HepG2 (cell line): Measurements from ENCODE around the gene CFI.

Experiments used
- ESRRA ChIP-seq: sonication (generic); formaldehyde crosslinking; IDR thresholded peaks from 2 replicates; pipeline ENCODE4 v1.5.1; 2020; ENCODE audit warnings: mild to moderate bottlenecking, low read depth, missing genetic modification reagents
- ISX ChIP-seq: sonication (generic); formaldehyde crosslinking; conservative IDR thresholded peaks from 2 replicates; pipeline ENCODE4 v1.5.0; 2020; ENCODE audit warnings: missing genetic modification reagents
- MXI1 ChIP-seq: IDR thresholded peaks from 3 replicates; pipeline ENCODE4 v1.6.1; 2012; ENCODE audit warnings: low read depth, low read length, inconsistent platforms, borderline replicate concordance
- NR2C2 ChIP-seq: sonication (generic); formaldehyde crosslinking; IDR thresholded peaks from 2 replicates; pipeline ENCODE4 v1.4.0; 2020; ENCODE audit warnings: missing genetic modification reagents, mild to moderate bottlenecking, moderate library complexity, borderline replicate concordance
- REXO4 ChIP-seq: sonication (generic); formaldehyde crosslinking; IDR thresholded peaks from 2 replicates; pipeline ENCODE4 v1.8.0; 2022; ENCODE audit warnings: missing genetic modification reagents, mild to moderate bottlenecking, borderline replicate concordance
- SMAD3 ChIP-seq: sonication (generic); formaldehyde crosslinking; IDR thresholded peaks from 2 replicates; pipeline ENCODE4 v1.4.0; 2020; ENCODE audit warnings: missing genetic modification reagents
- TBP ChIP-seq: sonication (generic); formaldehyde crosslinking; IDR thresholded peaks from 2 replicates; pipeline ENCODE4 v1.5.0; 2020; ENCODE audit warnings: missing genetic modification reagents
- ZBTB21 ChIP-seq: sonication (generic); formaldehyde crosslinking; IDR thresholded peaks from 2 replicates; pipeline ENCODE4 v1.4.0; 2020; ENCODE audit warnings: missing genetic modification reagents
- ZFP41 ChIP-seq: sonication (generic); formaldehyde crosslinking; IDR thresholded peaks from 2 replicates; pipeline ENCODE4 v1.4.0; 2020; ENCODE audit warnings: mild to moderate bottlenecking, missing genetic modification reagents, borderline replicate concordance
- TF ChIP-seq, protein P1 (sequence below): fragments of 450-650 bp; IDR thresholded peaks from 2 replicates; pipeline ENCODE4 v1.6.1; 2017
- TF ChIP-seq, protein P2 (sequence below): sonication (generic); formaldehyde crosslinking; IDR thresholded peaks from 2 replicates; pipeline ENCODE4 v1.5.0; 2020; ENCODE audit warnings: mild to moderate bottlenecking, missing genetic modification reagents, moderate library complexity
- TF ChIP-seq, protein P3 (sequence below): IDR thresholded peaks from 2 replicates; pipeline ENCODE4 v1.6.1; 2016; ENCODE audit warnings: control low read depth

GRCh38 chr4:109750652-109751244 lies 51.1 kb downstream of the CFI start:
- TF ChIP-seq MXI1: no peak
- TF ChIP-seq REXO4: no peak
- TF ChIP-seq, protein P1, sequence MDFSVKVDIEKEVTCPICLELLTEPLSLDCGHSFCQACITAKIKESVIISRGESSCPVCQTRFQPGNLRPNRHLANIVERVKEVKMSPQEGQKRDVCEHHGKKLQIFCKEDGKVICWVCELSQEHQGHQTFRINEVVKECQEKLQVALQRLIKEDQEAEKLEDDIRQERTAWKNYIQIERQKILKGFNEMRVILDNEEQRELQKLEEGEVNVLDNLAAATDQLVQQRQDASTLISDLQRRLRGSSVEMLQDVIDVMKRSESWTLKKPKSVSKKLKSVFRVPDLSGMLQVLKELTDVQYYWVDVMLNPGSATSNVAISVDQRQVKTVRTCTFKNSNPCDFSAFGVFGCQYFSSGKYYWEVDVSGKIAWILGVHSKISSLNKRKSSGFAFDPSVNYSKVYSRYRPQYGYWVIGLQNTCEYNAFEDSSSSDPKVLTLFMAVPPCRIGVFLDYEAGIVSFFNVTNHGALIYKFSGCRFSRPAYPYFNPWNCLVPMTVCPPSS: no peak
- TF ChIP-seq NR2C2 (CRISPR knock-in tag): no peak
- no peak for TF ChIP-seq SMAD3 (CRISPR knock-in tag)
- TF ChIP-seq ZFP41 (CRISPR knock-in tag): no peak
- TF ChIP-seq, protein P2, sequence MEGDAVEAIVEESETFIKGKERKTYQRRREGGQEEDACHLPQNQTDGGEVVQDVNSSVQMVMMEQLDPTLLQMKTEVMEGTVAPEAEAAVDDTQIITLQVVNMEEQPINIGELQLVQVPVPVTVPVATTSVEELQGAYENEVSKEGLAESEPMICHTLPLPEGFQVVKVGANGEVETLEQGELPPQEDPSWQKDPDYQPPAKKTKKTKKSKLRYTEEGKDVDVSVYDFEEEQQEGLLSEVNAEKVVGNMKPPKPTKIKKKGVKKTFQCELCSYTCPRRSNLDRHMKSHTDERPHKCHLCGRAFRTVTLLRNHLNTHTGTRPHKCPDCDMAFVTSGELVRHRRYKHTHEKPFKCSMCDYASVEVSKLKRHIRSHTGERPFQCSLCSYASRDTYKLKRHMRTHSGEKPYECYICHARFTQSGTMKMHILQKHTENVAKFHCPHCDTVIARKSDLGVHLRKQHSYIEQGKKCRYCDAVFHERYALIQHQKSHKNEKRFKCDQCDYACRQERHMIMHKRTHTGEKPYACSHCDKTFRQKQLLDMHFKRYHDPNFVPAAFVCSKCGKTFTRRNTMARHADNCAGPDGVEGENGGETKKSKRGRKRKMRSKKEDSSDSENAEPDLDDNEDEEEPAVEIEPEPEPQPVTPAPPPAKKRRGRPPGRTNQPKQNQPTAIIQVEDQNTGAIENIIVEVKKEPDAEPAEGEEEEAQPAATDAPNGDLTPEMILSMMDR (CRISPR knock-in tag): no peak
- TF ChIP-seq ISX: no peak
- TF ChIP-seq, protein P3, sequence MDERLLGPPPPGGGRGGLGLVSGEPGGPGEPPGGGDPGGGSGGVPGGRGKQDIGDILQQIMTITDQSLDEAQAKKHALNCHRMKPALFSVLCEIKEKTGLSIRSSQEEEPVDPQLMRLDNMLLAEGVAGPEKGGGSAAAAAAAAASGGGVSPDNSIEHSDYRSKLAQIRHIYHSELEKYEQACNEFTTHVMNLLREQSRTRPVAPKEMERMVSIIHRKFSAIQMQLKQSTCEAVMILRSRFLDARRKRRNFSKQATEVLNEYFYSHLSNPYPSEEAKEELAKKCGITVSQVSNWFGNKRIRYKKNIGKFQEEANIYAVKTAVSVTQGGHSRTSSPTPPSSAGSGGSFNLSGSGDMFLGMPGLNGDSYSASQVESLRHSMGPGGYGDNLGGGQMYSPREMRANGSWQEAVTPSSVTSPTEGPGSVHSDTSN: no peak
- TF ChIP-seq ESRRA: no peak
- no peak for TF ChIP-seq TBP (CRISPR knock-in tag)
- TF ChIP-seq ZBTB21: no peak
